ENCODE data around the gene DDX43.
"Not testable (repeated sequence)": the region's sequence is repeated elsewhere in the genome, so short reads cannot be mapped to it uniquely, and the experiment has no call there.

The DDX43 gene

GRCh38 chr6:73389854-73390253 is 4.8 kb upstream of the DDX43 start:
- DNase-seq = no peak

GRCh38 chr6:73391675-73392074 is 3.0 kb upstream of the DDX43 start:
- no peak for DNase-seq

GRCh38 chr6:73392188-73392587 is 2.4 kb upstream of the DDX43 start:
- DNase-seq = not testable (repeated sequence)

GRCh38 chr6:73393278-73393677 is 1.4 kb upstream of the DDX43 start:
- no peak for DNase-seq

GRCh38 chr6:73395875-73396274 is 1.2 kb downstream of the DDX43 start:
- no peak for DNase-seq

- no peak for DNase-seq
Measured at GRCh38 chr6:73400656-73401055, 6.0 kb downstream of the DDX43 start.

GRCh38 chr6:73409395-73409794 is 14.8 kb downstream of the DDX43 start:
- no peak for DNase-seq

GRCh38 chr6:73413102-73413501 is 18.5 kb downstream of the DDX43 start:
- no peak for DNase-seq

GRCh38 chr6:73418081-73418741 is 23.6 kb downstream of the DDX43 start:
- no peak for DNase-seq

- no peak for DNase-seq
Measured at GRCh38 chr6:73421534-73421933, 26.9 kb downstream of the DDX43 start.

- no peak for DNase-seq
Measured at GRCh38 chr6:73435236-73435635, 40.6 kb downstream of the DDX43 start.

GRCh38 chr6:73443555-73443954 is 48.9 kb downstream of the DDX43 start:
- no peak for DNase-seq

GRCh38 chr6:73451223-73452106 is 56.8 kb downstream of the DDX43 start:
- no peak for DNase-seq

- peak; percentile 30 for DNase-seq
Measured at GRCh38 chr6:73452107-73452461, 57.5 kb downstream of the DDX43 start, which contains the start of gene CGAS. CGAS (minus strand) TSS chr6:73452297; CDS start chr6:73452181, 116 bp downstream.

- DNase-seq = no peak
Measured at GRCh38 chr6:73455865-73456629, 61.4 kb downstream of the DDX43 start.

GRCh38 chr6:73459474-73459873 is 64.8 kb downstream of the DDX43 start:
- not testable (repeated sequence) for DNase-seq

GRCh38 chr6:73460056-73460455 is 65.4 kb downstream of the DDX43 start:
- DNase-seq = no peak

GRCh38 chr6:73461537-73462350 is 67.1 kb downstream of the DDX43 start, which contains the start of gene MTO1:
MTO1 (plus strand) TSS chr6:73461737; CDS start chr6:73461855, 118 bp downstream.
- DNase-seq = peak; percentile 82
